ENCODE data around the gene PRR3. TPM values are rescaled to one million over a fixed set of nuclear protein-coding genes. Genes with fewer than 3 reads are reported as not detected.

The PRR3 gene
- polyA plus RNA-seq, 2 donors = 3.7 to 4.8 TPM

GRCh38 chr6:30533460-30534294, 23.4 kb upstream of the PRR3 start:
- H3K4me1 ChIP-seq (ENCODE audit: control insufficient read depth in 2 of 2, insufficient read depth in 2 of 2, low read length in 1 of 2) = no peaks in the 10 kb centered on the region
- H3K9me3 ChIP-seq (ENCODE audit: control insufficient read depth in 2 of 2, insufficient read depth in 1 of 2, low read depth in 1 of 2, low read length in 1 of 2) = no peaks in the 10 kb centered on the region
- H3K27ac ChIP-seq (ENCODE audit: low read depth in 2 of 2, low read length in 1 of 2) = no peak overlapping the region
- H3K4me3 ChIP-seq (ENCODE audit: low read depth in 1 of 2, low read length in 2 of 2) = no peak overlapping the region
- no peaks in the 10 kb centered on the region for H3K36me3 ChIP-seq (ENCODE audit: control insufficient read depth in 2 of 2, insufficient read depth in 2 of 2, low read length in 1 of 2)
- no peaks in the 10 kb centered on the region for H3K27me3 ChIP-seq (ENCODE audit: control insufficient read depth in 1 of 2, insufficient read depth in 2 of 2, low read length in 2 of 2)
- 72 to 80% methylated on average over 15 of the region's 15 CpGs for WGBS, 2 donors

- Histone ChIP-seq H3K27me3 (ENCODE audit: control insufficient read depth in 1 of 2, insufficient read depth in 2 of 2, low read length in 2 of 2) (no peaks in the 10 kb centered on the region), H3K9me3 (ENCODE audit: control insufficient read depth in 2 of 2, insufficient read depth in 1 of 2, low read depth in 1 of 2, low read length in 1 of 2) (no peaks in the 10 kb centered on the region), H3K4me1 (ENCODE audit: control insufficient read depth in 2 of 2, insufficient read depth in 2 of 2, low read length in 1 of 2) (no peaks in the 10 kb centered on the region), H3K4me3 (ENCODE audit: low read depth in 1 of 2, low read length in 2 of 2) (no peak overlapping the region), H3K36me3 (ENCODE audit: control insufficient read depth in 2 of 2, insufficient read depth in 2 of 2, low read length in 1 of 2) (no peaks in the 10 kb centered on the region), H3K27ac (ENCODE audit: low read depth in 2 of 2, low read length in 1 of 2) (no peak overlapping the region)
- WGBS, 2 donors = 72 to 85% methylated on average over 3 of the region's 3 CpGs
Measured at GRCh38 chr6:30537931-30538330, 19.2 kb upstream of the PRR3 start.

GRCh38 chr6:30541515-30542403, 15.3 kb upstream of the PRR3 start:
- 13% methylated on average over 23 of the region's 23 CpGs for WGBS, 2 donors
- Histone ChIP-seq H3K27me3 (ENCODE audit: control insufficient read depth in 1 of 2, insufficient read depth in 2 of 2, low read length in 2 of 2) (no peaks in the 10 kb centered on the region), H3K27ac (ENCODE audit: low read depth in 2 of 2, low read length in 1 of 2) (peak overlapping the region in 1 of 2 donors; percentile 35), H3K36me3 (ENCODE audit: control insufficient read depth in 2 of 2, insufficient read depth in 2 of 2, low read length in 1 of 2) (peaks cover 0 to 8% of the 10 kb centered on the region in 2 donors), H3K4me3 (ENCODE audit: low read depth in 1 of 2, low read length in 2 of 2) (peak overlapping the region; percentile 4 to 38), H3K9me3 (ENCODE audit: control insufficient read depth in 2 of 2, insufficient read depth in 1 of 2, low read depth in 1 of 2, low read length in 1 of 2) (no peaks in the 10 kb centered on the region), H3K4me1 (ENCODE audit: control insufficient read depth in 2 of 2, insufficient read depth in 2 of 2, low read length in 1 of 2) (no peaks in the 10 kb centered on the region)

- no peaks in the 10 kb centered on the region for H3K27me3 ChIP-seq (ENCODE audit: control insufficient read depth in 1 of 2, insufficient read depth in 2 of 2, low read length in 2 of 2)
- H3K27ac ChIP-seq (ENCODE audit: low read depth in 2 of 2, low read length in 1 of 2) = peak overlapping the region in 1 of 2 donors; percentile 35
- H3K4me1 ChIP-seq (ENCODE audit: control insufficient read depth in 2 of 2, insufficient read depth in 2 of 2, low read length in 1 of 2) = no peaks in the 10 kb centered on the region
- WGBS, 2 donors = 26 to 30% methylated on average over 4 of the region's 4 CpGs
- H3K4me3 ChIP-seq (ENCODE audit: low read depth in 1 of 2, low read length in 2 of 2) = no peak overlapping the region
- peaks cover 6 to 11% of the 10 kb centered on the region in 2 donors for H3K36me3 ChIP-seq (ENCODE audit: control insufficient read depth in 2 of 2, insufficient read depth in 2 of 2, low read length in 1 of 2)
- H3K9me3 ChIP-seq (ENCODE audit: control insufficient read depth in 2 of 2, insufficient read depth in 1 of 2, low read depth in 1 of 2, low read length in 1 of 2) = no peaks in the 10 kb centered on the region
Measured at GRCh38 chr6:30542404-30542725, 14.7 kb upstream of the PRR3 start.

- WGBS, 2 donors = 69 to 74% methylated on average over 1 of the region's 1 CpG
Measured at GRCh38 chr6:30542915-30543314, 14.2 kb upstream of the PRR3 start.

GRCh38 chr6:30543821-30544220, 13.3 kb upstream of the PRR3 start:
- no peak overlapping the region for H3K27ac ChIP-seq (ENCODE audit: low read depth in 2 of 2, low read length in 1 of 2)
- peaks cover 7 to 14% of the 10 kb centered on the region in 2 donors for H3K36me3 ChIP-seq (ENCODE audit: control insufficient read depth in 2 of 2, insufficient read depth in 2 of 2, low read length in 1 of 2)
- H3K4me1 ChIP-seq (ENCODE audit: control insufficient read depth in 2 of 2, insufficient read depth in 2 of 2, low read length in 1 of 2) = no peaks in the 10 kb centered on the region
- WGBS, 2 donors = 74 to 84% methylated on average over 3 of the region's 3 CpGs
- H3K27me3 ChIP-seq (ENCODE audit: control insufficient read depth in 1 of 2, insufficient read depth in 2 of 2, low read length in 2 of 2) = no peaks in the 10 kb centered on the region
- no peak overlapping the region for H3K4me3 ChIP-seq (ENCODE audit: low read depth in 1 of 2, low read length in 2 of 2)
- H3K9me3 ChIP-seq (ENCODE audit: control insufficient read depth in 2 of 2, insufficient read depth in 1 of 2, low read depth in 1 of 2, low read length in 1 of 2) = no peaks in the 10 kb centered on the region

More at GRCh38 chr6:30542915-30543314, 14.2 kb upstream of the PRR3 start:
- no peaks in the 10 kb centered on the region for H3K27me3 ChIP-seq (ENCODE audit: control insufficient read depth in 1 of 2, insufficient read depth in 2 of 2, low read length in 2 of 2)
- no peaks in the 10 kb centered on the region for H3K4me1 ChIP-seq (ENCODE audit: control insufficient read depth in 2 of 2, insufficient read depth in 2 of 2, low read length in 1 of 2)
- no peak overlapping the region for H3K4me3 ChIP-seq (ENCODE audit: low read depth in 1 of 2, low read length in 2 of 2)
- H3K9me3 ChIP-seq (ENCODE audit: control insufficient read depth in 2 of 2, insufficient read depth in 1 of 2, low read depth in 1 of 2, low read length in 1 of 2) = no peaks in the 10 kb centered on the region
- H3K27ac ChIP-seq (ENCODE audit: low read depth in 2 of 2, low read length in 1 of 2) = no peak overlapping the region
- H3K36me3 ChIP-seq (ENCODE audit: control insufficient read depth in 2 of 2, insufficient read depth in 2 of 2, low read length in 1 of 2) = peaks cover 7 to 11% of the 10 kb centered on the region in 2 donors

GRCh38 chr6:30544666-30545272, 12.3 kb upstream of the PRR3 start:
- Histone ChIP-seq H3K9me3 (ENCODE audit: control insufficient read depth in 2 of 2, insufficient read depth in 1 of 2, low read depth in 1 of 2, low read length in 1 of 2) (no peaks in the 10 kb centered on the region), H3K36me3 (ENCODE audit: control insufficient read depth in 2 of 2, insufficient read depth in 2 of 2, low read length in 1 of 2) (peaks cover 7 to 16% of the 10 kb centered on the region in 2 donors), H3K27ac (ENCODE audit: low read depth in 2 of 2, low read length in 1 of 2) (no peak overlapping the region), H3K4me3 (ENCODE audit: low read depth in 1 of 2, low read length in 2 of 2) (no peak overlapping the region), H3K4me1 (ENCODE audit: control insufficient read depth in 2 of 2, insufficient read depth in 2 of 2, low read length in 1 of 2) (no peaks in the 10 kb centered on the region), H3K27me3 (ENCODE audit: control insufficient read depth in 1 of 2, insufficient read depth in 2 of 2, low read length in 2 of 2) (no peaks in the 10 kb centered on the region)
- 28 to 35% methylated on average over 6 of the region's 6 CpGs for WGBS, 2 donors

GRCh38 chr6:30547454-30547853, 9.6 kb upstream of the PRR3 start:
- H3K4me1 ChIP-seq (ENCODE audit: control insufficient read depth in 2 of 2, insufficient read depth in 2 of 2, low read length in 1 of 2) = no peaks in the 10 kb centered on the region
- no peaks in the 10 kb centered on the region for H3K27me3 ChIP-seq (ENCODE audit: control insufficient read depth in 1 of 2, insufficient read depth in 2 of 2, low read length in 2 of 2)
- no peak overlapping the region for H3K4me3 ChIP-seq (ENCODE audit: low read depth in 1 of 2, low read length in 2 of 2)
- H3K36me3 ChIP-seq (ENCODE audit: control insufficient read depth in 2 of 2, insufficient read depth in 2 of 2, low read length in 1 of 2) = peaks cover 9 to 22% of the 10 kb centered on the region in 2 donors
- H3K27ac ChIP-seq (ENCODE audit: low read depth in 2 of 2, low read length in 1 of 2) = no peak overlapping the region
- H3K9me3 ChIP-seq (ENCODE audit: control insufficient read depth in 2 of 2, insufficient read depth in 1 of 2, low read depth in 1 of 2, low read length in 1 of 2) = no peaks in the 10 kb centered on the region
- 92 to 93% methylated on average over 6 of the region's 6 CpGs for WGBS, 2 donors

- peaks cover 9 to 29% of the 10 kb centered on the region in 2 donors for H3K36me3 ChIP-seq (ENCODE audit: control insufficient read depth in 2 of 2, insufficient read depth in 2 of 2, low read length in 1 of 2)
Measured at GRCh38 chr6:30548375-30548774, 8.7 kb upstream of the PRR3 start.

More at GRCh38 chr6:30548375-30548774, 8.7 kb upstream of the PRR3 start:
- no peak overlapping the region for H3K27ac ChIP-seq (ENCODE audit: low read depth in 2 of 2, low read length in 1 of 2)
- H3K4me3 ChIP-seq (ENCODE audit: low read depth in 1 of 2, low read length in 2 of 2) = no peak overlapping the region
- no peaks in the 10 kb centered on the region for H3K27me3 ChIP-seq (ENCODE audit: control insufficient read depth in 1 of 2, insufficient read depth in 2 of 2, low read length in 2 of 2)
- no peaks in the 10 kb centered on the region for H3K4me1 ChIP-seq (ENCODE audit: control insufficient read depth in 2 of 2, insufficient read depth in 2 of 2, low read length in 1 of 2)
- 72 to 73% methylated on average over 2 of the region's 2 CpGs for WGBS, 2 donors
- H3K9me3 ChIP-seq (ENCODE audit: control insufficient read depth in 2 of 2, insufficient read depth in 1 of 2, low read depth in 1 of 2, low read length in 1 of 2) = no peaks in the 10 kb centered on the region

Data from esophagus (tissue), 2 donors.